Measurements from ENCODE around the gene TMEM258.

Gene TMEM258

DNA sequence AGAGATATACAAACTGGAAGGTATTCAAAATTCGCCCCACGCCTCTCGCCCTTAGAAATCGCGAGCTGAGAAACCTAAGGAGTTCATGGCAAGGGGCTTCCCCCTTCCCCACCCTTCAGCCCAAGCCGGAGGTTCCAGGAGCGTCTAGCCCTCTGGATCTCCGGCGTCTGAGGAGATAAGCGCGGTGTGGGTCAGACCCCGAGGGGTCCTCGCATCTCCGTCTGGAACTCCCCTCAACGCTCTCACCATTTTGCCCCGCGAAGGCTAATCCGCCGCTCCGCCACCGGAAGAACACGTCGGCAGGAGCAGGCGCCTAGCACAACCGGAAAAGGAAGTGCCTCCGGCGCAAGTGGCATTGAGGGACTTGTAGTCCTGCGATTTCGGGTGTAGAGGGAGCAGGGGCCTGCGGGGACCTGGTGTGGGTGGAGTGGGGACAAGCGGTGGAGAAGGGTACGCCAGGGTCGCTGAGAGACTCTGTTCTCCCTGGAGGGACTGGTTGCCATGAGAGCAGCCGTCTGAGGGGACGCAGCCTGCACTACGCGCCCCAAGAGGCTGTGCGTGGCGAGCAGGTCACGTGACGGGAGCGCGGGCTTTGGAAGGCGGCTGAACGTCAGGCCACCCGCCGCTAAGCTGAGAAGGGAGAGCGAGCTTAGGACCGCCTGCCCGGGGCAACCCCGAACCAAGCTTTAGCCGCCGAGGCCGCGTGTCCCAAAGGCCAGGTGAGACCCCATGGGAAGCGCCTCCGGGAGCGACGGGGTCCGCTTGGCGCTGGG is at the start of gene TMEM258, which contains the start of gene FEN1:
Gene TMEM258, minus strand, starts transcription at position 290 of the 773 bp plus-strand sequence. Its CDS starts 41 bp downstream, at position 249.
Gene FEN1, plus strand, starts transcription at position 602 of the 773 bp plus-strand sequence. CDS start 2,451 bp downstream, outside the sequence.
- TF ChIP-seq, protein P1, sequence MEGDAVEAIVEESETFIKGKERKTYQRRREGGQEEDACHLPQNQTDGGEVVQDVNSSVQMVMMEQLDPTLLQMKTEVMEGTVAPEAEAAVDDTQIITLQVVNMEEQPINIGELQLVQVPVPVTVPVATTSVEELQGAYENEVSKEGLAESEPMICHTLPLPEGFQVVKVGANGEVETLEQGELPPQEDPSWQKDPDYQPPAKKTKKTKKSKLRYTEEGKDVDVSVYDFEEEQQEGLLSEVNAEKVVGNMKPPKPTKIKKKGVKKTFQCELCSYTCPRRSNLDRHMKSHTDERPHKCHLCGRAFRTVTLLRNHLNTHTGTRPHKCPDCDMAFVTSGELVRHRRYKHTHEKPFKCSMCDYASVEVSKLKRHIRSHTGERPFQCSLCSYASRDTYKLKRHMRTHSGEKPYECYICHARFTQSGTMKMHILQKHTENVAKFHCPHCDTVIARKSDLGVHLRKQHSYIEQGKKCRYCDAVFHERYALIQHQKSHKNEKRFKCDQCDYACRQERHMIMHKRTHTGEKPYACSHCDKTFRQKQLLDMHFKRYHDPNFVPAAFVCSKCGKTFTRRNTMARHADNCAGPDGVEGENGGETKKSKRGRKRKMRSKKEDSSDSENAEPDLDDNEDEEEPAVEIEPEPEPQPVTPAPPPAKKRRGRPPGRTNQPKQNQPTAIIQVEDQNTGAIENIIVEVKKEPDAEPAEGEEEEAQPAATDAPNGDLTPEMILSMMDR (conservative IDR thresholded peaks at IDR 0.05; ENCODE audit: low read depth) = no peak
- POLR2A ChIA-PET (ENCODE audit: low non-redundant PET) = interaction anchor here (0.6 to 1.1 kb wide), 2 partner anchors 23 to 302 kb away, joined by 3 to 4 read pairs; no protein-coding TSS in a partner anchor
- CTCF ChIA-PET = interaction anchor here (0.6 to 1.8 kb wide), 5 partner anchors 13 to 315 kb away, joined by 3 to 6 read pairs (median 4); no protein-coding TSS in a partner anchor
- H3K27ac ChIP-seq = peak within 1 kb of the TSS; percentile 89
- peak; percentile 89 for DNase-seq (ENCODE audit: low spot score)

DNA sequence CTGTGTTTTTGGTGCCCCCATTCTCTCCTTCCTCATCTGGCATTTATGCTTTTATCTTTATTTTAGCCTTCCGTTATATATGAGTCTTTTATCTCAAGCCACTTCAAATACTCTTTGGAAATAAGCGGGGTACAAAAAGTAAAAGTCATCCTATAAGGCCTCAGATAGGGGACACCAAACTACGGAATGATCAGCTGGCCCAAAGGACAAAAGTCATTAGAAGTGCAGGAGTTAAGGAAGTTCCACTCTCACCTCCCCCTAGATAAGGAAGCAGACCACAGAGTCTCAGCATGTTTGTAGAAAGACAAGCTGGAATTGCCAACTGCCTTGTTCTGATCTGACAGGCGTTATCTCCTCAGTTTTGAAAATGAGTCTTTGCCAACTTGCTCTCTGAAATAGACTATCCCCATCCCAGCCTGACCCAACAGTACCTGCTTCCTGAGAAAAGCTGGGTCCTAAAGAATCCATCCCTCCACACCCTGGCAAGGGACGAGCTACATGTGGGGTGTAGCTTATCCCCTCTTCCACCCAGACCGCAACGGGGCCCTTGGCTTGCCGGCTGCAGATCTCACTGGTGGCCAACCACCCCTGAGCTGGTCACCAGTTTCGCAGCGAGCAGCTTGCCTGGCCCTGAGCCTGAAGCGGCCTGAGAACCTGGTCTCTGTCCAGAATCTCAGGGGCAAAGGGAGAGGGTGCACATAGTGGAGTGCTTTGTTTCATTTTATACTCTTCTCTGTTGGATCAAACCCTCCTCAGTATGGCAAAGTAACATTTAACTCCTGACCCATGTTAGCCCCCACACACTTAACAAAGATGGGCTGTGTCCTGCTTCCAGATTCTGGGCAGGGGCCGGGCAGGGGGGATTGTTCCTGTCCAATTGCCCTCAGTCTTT is 49.5 kb upstream of the TMEM258 start:
- TF ChIP-seq, protein P1 (conservative IDR thresholded peaks at IDR 0.05; ENCODE audit: low read depth) = no peak
- peak overlapping the region; percentile 46 for H3K27ac ChIP-seq
- no peak for DNase-seq (ENCODE audit: low spot score)
- ChIA-PET CTCF (interaction anchor here (0.5 to 0.7 kb wide), 2 partner anchors 94 to 101 kb away, joined by 3 read pairs; no protein-coding TSS in a partner anchor), POLR2A (ENCODE audit: low non-redundant PET) (no interaction called here)

DNA sequence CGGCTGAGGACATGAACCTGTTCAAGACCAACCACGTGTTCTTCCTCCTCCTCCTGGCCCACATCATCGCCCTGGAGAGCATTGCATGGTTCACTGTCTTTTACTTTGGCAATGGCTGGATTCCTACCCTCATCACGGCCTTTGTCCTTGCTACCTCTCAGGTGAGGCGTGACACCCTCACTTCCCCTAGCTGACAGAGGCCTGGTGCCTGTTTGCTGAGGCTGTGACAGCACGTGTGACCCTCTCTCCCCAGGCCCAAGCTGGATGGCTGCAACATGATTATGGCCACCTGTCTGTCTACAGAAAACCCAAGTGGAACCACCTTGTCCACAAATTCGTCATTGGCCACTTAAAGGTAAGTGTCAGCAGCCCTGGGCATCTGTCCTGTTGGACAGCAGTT is 48.0 kb upstream of the TMEM258 start:
- ChIA-PET CTCF (interaction anchor here (0.5 to 1.1 kb wide), 3 partner anchors 31 to 242 kb away, joined by 3 to 4 read pairs (median 3); no protein-coding TSS in a partner anchor), POLR2A (ENCODE audit: low non-redundant PET) (no interaction called here)
- H3K27ac ChIP-seq = peak overlapping the region; percentile 39
- no peak for DNase-seq (ENCODE audit: low spot score)
- TF ChIP-seq, protein P1 (conservative IDR thresholded peaks at IDR 0.05; ENCODE audit: low read depth) = no peak

- DNase-seq (ENCODE audit: low spot score) = no peak
- CTCF ChIA-PET = interaction anchor here (0.5 to 1.1 kb wide), 3 partner anchors 32 to 243 kb away, joined by 3 to 4 read pairs (median 3); no protein-coding TSS in a partner anchor
- TF ChIP-seq, protein P1 (conservative IDR thresholded peaks at IDR 0.05; ENCODE audit: low read depth) = no peak
- POLR2A ChIA-PET (ENCODE audit: low non-redundant PET) = no interaction called here
- H3K27ac ChIP-seq = no peak overlapping the region
These were observed 47.3 kb upstream of the TMEM258 start for GRCh38 chr11:61839742-61840141.

GRCh38 chr11:61838921-61839320 is 46.5 kb upstream of the TMEM258 start:
- ChIA-PET CTCF (interaction anchor here (0.6 kb wide), 1 partner anchor 221 kb away, joined by 3 read pairs; no protein-coding TSS in a partner anchor), POLR2A (ENCODE audit: low non-redundant PET) (no interaction called here)
- TF ChIP-seq, protein P1 (conservative IDR thresholded peaks at IDR 0.05; ENCODE audit: low read depth) = no peak
- no peak for DNase-seq (ENCODE audit: low spot score)
- H3K27ac ChIP-seq = peak overlapping the region; percentile 37

- ChIA-PET CTCF (interaction anchor here (0.6 kb wide), 1 partner anchor 221 kb away, joined by 3 read pairs; no protein-coding TSS in a partner anchor), POLR2A (ENCODE audit: low non-redundant PET) (no interaction called here)
- H3K27ac ChIP-seq = peak overlapping the region; percentile 37
- TF ChIP-seq, protein P1 (conservative IDR thresholded peaks at IDR 0.05; ENCODE audit: low read depth) = no peak
- DNase-seq (ENCODE audit: low spot score) = no peak
These were observed 46.1 kb upstream of the TMEM258 start for GRCh38 chr11:61838501-61838900.

Data from RWPE1 (cell line).